Kidney (tissue), 14 donors: ENCODE results near the gene ANKRD9. TPM values are rescaled to one million over a fixed set of nuclear protein-coding genes. Genes with fewer than 3 reads are reported as not detected.

Experiments used
- DNase-seq, 5 donors: peaks; one replicate each; pipeline ENCODE4 v3.0.0-alpha.2; 2013 to 2020
- FAIRE-seq: peaks from 2 replicates; lab custom pipeline; 2012; peaks lifted over from hg19 to GRCh38; lab: Jason Lieb, UNC
- H3K27ac ChIP-seq, 2 donors: one replicate each; pipeline ENCODE4 v1.7.0; 2013; ENCODE audit warnings: low read depth in 2 of 2, low read length in 2 of 2, inconsistent platforms in 1 of 2
- H3K27me3 ChIP-seq: one replicate; pipeline ENCODE4 v1.7.1; 2013; ENCODE audit warnings: low read length, inconsistent platforms; ENCODE audit not compliant: control insufficient read depth, insufficient read depth
- H3K36me3 ChIP-seq, 3 donors: one replicate each; pipeline versions ENCODE4 v1.7.0 to v1.7.1; 2013; ENCODE audit warnings: low read length in 3 of 3, control low read depth in 1 of 3, inconsistent platforms in 1 of 3; ENCODE audit not compliant: insufficient read depth in 3 of 3, control insufficient read depth in 2 of 3
- H3K4me1 ChIP-seq, 3 donors: one replicate each; pipeline versions ENCODE4 v1.7.0 to v1.7.1; 2013; ENCODE audit warnings: low read length in 3 of 3, inconsistent platforms in 1 of 3, low read depth in 1 of 3; ENCODE audit not compliant: control insufficient read depth in 2 of 3, insufficient read depth in 2 of 3
- H3K4me3 ChIP-seq, 3 donors: one replicate each; pipeline versions ENCODE4 v1.7.0 to v1.8.1; 2013; ENCODE audit warnings: low read length in 3 of 3, control low read depth in 1 of 3, inconsistent platforms in 1 of 3
- H3K9ac ChIP-seq, 3 donors: one replicate each; pipeline versions ENCODE4 v1.7.0 to v1.7.1; 2013; ENCODE audit warnings: low read length in 3 of 3, control low read depth in 1 of 3, inconsistent platforms in 1 of 3
- H3K9me3 ChIP-seq, 3 donors: one replicate each; pipeline versions ENCODE4 v1.7.0 to v1.7.1; 2013; ENCODE audit warnings: low read length in 3 of 3, control low read depth in 1 of 3, inconsistent platforms in 1 of 3; ENCODE audit not compliant: control insufficient read depth in 2 of 3, insufficient read depth in 1 of 3
- CTCF ChIP-seq: IDR thresholded peaks from 3 replicates; pipeline ENCODE4 v1.5.1; 2012; ENCODE audit warnings: mild to moderate bottlenecking, moderate library complexity, borderline replicate concordance; ENCODE audit not compliant: insufficient read depth; ENCODE audit errors: extremely low read depth
- intact Hi-C: fragments of 100-400 bp; cut with DNase I; formaldehyde crosslinking; loops from one replicate; pipeline ENCODE4 v1.11.1; 2022
- polyA plus RNA-seq: library from polyadenylated mRNA; stranded (reverse); fragments of 350-450 nt; fragmentation: Illumina TruSeq; extraction: RNeasy Lipid Tissue Mini Kit (QIAGEN cat#74804); gene quantifications from one replicate; pipeline ENCODE4 v1.2.3, GENCODE V29; 2014; ENCODE audit warnings: low read depth, low replicate concordance; ENCODE audit not compliant: insufficient read depth
- total RNA-seq: library from RNA; stranded (reverse); fragmentation: NEBNext Ultra II Directional; extraction: Animal tissue kit (Norgen Biotek cat#: 25700); gene quantifications from one replicate; pipeline ENCODE4 v1.2.1, GENCODE V29; 2021
- donor health status: control.
- donor health status: control.
- donor health status: control.
- donor health status: control.
- donor health status: control.
- donor health status: DM: yes; HTN: yes; CAD: no.
- donor health status: Normal renal cell carcinoma (clear cell type).

Gene ANKRD9
- total and polyA plus RNA-seq, 2 donors from 2014 or later: 18.7 to 26.0 TPM

DNA sequence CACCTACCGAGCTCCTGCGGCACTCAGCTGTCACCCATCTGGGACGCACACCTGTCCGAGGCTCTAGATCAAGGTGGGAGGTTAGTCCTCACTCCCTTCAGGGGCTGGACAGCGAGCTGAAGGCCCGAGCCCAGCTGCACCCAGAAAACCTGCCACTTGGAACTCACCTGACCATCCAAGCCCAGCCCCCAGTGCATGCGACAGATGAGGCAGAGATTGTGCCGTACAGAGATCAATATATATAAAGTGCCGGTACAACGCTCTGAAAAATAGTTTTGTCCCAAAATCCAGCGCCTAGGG is 3.0 kb downstream of the ANKRD9 start:
- H3K9ac ChIP-seq: no peak overlapping the region
- peaks cover 0 to 13% (median 4%) of the 10 kb centered on the region in 3 donors for H3K4me1 ChIP-seq
- H3K27ac ChIP-seq: no peak overlapping the region
- peaks cover 0 to 3% (median 0%) of the 10 kb centered on the region in 3 donors for H3K36me3 ChIP-seq
- intact Hi-C loops: no loop called here
- H3K9me3 ChIP-seq: no peaks in the 10 kb centered on the region
- no peak for DNase-seq
- no peak for FAIRE-seq
- no peaks in the 10 kb centered on the region for H3K27me3 ChIP-seq
- no peak overlapping the region for H3K4me3 ChIP-seq
- TF ChIP-seq CTCF: no peak

- DNase-seq (peak in 1 of 5 donors; percentile 47), FAIRE-seq (no peak)
- no peak overlapping the region for H3K9ac ChIP-seq
- intact Hi-C loops: no loop called here
- peaks cover 0 to 3% (median 0%) of the 10 kb centered on the region in 3 donors for H3K36me3 ChIP-seq
- peaks cover 0 to 11% (median 4%) of the 10 kb centered on the region in 3 donors for H3K4me1 ChIP-seq
- no peaks in the 10 kb centered on the region for H3K27me3 ChIP-seq
- no peak overlapping the region for H3K27ac ChIP-seq
- no peak for TF ChIP-seq CTCF
- no peaks in the 10 kb centered on the region for H3K9me3 ChIP-seq
- H3K4me3 ChIP-seq: no peak overlapping the region
These were observed 3.6 kb downstream of the ANKRD9 start for GRCh38 chr14:102505775-102506625.

- H3K9me3 ChIP-seq: no peaks in the 10 kb centered on the region
- no peak overlapping the region for H3K27ac ChIP-seq
These were observed 4.5 kb downstream of the ANKRD9 start for GRCh38 chr14:102505000-102505619.

More at GRCh38 chr14:102505000-102505619, 4.5 kb downstream of the ANKRD9 start:
- Histone ChIP-seq H3K9ac (no peak overlapping the region), H3K36me3 (peaks cover 0 to 3% (median 0%) of the 10 kb centered on the region in 3 donors), H3K4me1 (peaks cover 0 to 10% (median 4%) of the 10 kb centered on the region in 3 donors), H3K27me3 (no peaks in the 10 kb centered on the region), H3K4me3 (no peak overlapping the region)
- DNase-seq (no peak), FAIRE-seq (no peak)
- TF ChIP-seq CTCF: no peak
- intact Hi-C loops: no loop called here
